Femur (tissue), 1 donor: ENCODE results near the gene KIRREL3.

ENCODE experiments used
- DNase-seq: peaks from one replicate; pipeline ENCODE4 v3.0.0-alpha.2; 2017

KIRREL3 gene

DNA sequence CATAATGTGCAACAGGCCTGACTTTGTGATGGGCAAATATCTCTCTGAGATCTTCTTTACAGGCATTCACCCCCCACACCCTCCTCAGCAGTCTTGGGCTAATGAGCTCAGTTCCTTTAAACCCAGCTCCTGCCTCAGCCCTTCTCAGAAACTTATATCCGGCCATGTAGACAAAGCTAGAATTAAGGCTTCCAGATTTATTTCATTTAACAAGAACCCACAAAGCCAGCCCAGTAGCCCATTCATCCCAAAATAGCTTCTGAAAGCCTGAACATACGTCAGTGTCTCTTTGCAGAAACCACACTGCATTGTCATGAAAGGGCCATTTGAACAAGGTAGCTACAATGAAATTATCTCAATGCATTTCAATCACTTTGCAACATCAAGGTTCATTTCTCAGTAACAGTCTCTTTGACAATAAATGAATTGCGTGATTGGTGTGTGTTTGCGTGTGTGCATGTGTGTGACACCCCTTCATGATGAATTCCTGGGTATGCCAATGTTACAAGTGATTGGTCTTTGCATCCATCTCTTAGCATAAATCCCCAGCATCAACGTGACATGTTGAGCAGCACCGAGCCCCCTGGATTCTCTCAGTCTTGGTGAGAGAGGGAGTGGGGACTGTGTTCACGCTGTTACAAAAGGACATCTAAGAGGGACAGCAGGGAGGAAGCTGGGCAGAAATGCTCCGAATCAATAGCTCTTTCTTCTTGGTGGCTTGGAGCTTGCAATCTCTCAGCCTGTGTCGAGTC is 299.6 kb downstream of the KIRREL3 start:
- no peak for DNase-seq

DNA sequence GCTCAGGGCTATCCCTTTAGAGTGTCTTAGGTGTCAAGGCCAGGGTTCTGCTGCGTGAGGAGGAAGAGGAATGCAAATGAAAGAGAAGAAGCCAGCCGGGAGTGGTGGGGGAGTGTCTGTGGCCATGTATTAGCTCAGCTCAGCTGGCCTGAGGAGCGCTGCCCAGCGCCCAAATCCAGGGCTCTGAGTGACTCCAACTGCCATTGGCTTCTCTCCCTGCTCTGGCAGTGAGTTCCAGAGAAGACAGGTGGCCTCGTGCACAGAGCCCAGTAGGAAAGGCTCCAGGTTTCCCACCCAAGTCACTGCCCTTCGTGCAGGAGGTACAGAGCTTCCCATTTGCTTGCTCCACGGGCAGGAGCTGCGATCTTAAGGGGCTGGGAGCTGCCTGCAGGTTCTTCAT is 302.0 kb downstream of the KIRREL3 start:
- DNase-seq = no peak

- no peak for DNase-seq
Measured at GRCh38 chr11:126697936-126698335, 302.6 kb downstream of the KIRREL3 start.

GRCh38 chr11:126696982-126697381 is 303.6 kb downstream of the KIRREL3 start:
- DNase-seq = no peak

GRCh38 chr11:126695293-126695692 is 305.3 kb downstream of the KIRREL3 start:
- no peak for DNase-seq

DNA sequence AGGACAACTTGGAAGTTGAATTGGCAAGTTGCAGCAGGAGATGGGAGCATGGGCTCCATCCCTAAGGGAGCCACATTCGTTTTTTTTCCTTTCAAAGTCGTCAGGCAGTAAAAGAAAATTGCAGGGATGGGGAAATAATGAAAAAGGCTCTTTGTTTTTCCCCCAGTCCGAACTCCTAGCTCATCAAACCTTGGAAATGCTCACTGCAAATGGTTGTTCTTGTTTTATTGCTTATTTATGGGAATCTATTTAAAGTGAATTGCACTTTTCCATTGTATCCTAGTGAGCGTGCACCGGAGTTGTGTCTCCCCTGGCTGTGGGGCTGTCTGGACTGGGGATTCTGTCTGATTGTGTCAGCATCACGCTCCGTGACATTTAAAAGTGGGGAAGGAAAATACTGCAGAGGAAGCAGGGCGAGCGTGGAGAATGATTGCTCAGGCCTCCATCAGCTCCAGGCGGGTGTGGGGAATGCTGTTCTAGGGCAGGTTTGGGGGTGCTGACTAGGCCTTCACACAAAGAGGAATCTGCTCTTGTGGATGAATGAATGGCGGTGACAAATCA is 306.4 kb downstream of the KIRREL3 start:
- DNase-seq = no peak

- no peak for DNase-seq
Measured at GRCh38 chr11:126687477-126687876, 313.1 kb downstream of the KIRREL3 start.

DNA sequence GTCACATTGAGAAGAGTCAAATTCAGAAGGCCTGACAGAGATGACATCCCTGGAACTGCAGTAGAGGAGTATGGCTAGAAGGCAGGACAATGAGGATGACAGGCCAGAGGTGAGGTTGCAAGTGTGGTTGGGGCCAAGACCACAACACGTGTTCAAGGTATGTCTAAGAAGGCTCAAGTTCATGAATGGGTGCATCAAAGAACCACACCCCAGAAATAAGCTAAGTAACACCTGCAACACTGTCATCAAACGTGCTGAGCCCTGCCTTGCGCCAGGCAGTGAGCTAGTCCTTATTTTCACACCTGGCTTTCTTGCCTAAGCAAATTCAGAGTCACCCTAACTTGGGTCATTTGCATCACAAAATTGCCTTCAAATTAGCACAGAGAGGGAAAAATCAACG is 313.6 kb downstream of the KIRREL3 start:
- DNase-seq = no peak

- no peak for DNase-seq
Measured at GRCh38 chr11:126683766-126684728, 316.5 kb downstream of the KIRREL3 start.

GRCh38 chr11:126682590-126682989 is 318.0 kb downstream of the KIRREL3 start:
- DNase-seq = no peak

GRCh38 chr11:126680700-126681099 is 319.9 kb downstream of the KIRREL3 start:
- DNase-seq = no peak

DNA sequence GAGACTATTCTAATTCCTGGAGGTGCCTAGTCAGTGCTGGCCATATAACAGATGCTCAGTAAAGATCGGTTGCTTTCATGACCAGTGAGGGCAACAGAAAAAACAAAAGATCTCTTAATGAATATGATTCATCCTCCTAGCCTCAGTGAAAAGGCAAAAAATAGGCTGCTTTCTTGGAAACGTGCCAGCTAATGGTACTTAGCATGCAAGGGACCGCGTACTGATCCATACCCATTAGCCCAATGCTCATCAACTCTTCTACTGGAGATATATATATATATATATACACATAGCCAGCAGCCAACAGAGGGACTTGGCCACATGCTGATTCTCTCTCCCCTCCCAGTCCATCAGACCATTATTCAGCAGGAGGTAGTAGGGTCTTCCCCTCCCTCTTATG is 320.4 kb downstream of the KIRREL3 start:
- no peak for DNase-seq

DNA sequence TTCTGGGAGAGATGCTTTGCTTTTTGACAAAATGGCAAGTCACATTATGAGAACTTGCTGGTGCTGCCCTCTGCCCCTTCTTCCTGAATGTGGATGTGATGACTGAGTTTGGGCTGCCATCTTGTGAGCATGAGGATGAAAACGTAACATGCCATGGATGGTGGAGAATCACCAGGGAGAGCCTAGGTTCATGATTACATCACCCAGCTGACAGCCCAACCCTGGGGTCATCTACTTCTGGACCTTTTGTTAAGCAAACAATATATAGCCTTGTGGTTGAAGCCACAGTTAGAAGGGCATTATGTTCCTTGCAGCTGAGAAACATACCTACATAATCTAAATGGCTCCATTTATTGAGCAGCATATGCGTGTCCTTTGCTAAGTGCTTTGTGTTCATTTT is 321.5 kb downstream of the KIRREL3 start:
- DNase-seq = no peak

DNA sequence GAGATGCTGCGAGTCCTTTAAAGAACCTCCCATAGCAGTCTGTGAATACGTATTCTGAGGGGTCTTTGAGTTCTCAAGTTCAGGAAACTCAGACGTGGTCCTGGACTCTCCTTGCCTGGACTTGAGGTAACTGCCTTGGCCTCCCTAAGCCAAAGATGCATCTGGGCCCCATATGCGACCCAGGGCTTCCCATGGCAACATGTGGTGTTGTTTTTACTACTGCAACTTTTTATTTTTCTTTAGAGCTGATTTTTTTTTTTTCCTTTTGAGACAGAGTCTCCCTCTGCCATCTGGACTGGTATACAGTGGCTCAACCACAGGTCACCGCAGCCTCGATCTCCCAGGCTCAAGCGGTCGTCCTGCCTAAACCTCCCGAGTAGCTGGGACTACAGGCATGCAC is 324.0 kb downstream of the KIRREL3 start:
- DNase-seq = no peak

DNA sequence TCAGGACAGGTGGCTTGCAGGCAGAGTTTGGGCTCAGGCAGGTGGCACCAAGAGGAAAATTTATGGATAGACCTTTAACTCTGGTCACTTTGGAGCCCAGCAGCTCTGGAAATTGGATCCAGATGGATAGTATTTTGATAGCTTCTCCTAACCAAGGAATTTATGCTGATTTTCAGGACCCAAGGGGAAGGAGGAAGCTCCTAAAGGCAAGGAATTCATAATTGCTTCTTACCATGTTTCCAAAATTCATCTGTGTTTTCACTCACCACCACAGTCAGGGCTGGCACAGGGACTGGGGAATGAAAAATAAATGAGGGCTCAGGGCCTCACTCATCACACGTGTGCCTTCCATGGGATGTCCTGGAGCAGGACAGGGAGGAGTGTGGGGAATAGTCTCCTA is 327.3 kb downstream of the KIRREL3 start:
- DNase-seq = no peak

- no peak for DNase-seq
Measured at GRCh38 chr11:126669416-126669815, 331.2 kb downstream of the KIRREL3 start.

- DNase-seq = no peak
Measured at GRCh38 chr11:126664643-126665042, 335.9 kb downstream of the KIRREL3 start.

DNA sequence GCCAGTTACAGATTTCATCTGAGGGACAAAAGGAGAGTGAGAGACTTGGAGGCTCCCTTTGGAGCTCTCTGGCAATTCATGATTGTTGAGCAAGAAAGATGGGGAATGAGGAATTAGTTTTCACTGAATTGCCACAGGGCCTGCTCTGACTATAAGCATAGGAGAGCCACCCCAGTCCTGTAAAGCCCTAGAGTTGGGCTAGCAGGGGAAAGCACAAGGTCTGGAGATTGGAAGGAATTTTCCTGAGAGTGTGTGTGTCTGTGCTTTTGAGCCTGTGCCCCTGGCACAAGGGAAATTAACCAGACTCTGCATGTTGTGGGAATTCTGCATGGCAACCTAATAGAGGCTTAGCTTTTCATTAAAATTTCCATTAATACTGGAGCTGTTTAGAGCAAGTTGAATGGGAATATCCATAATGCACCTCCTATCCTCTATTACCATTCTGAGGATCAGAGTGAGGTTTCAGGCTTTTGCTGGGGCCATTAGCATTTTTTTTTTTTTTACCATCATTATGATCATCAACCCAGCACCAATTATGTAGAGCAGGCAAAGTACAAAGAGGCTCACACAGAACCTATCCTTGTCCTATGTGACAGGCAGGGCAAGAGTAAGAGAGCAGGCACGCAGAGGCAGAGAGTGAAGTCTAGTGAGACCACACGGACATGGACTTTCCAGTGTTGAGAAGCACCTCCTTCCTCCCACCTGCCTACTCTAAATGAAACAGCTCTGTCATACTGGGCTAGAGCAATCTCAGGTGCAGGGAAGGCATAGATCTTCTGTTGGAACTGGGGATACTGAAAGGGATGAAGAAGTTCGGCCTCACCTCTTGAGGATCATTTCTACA is 336.6 kb downstream of the KIRREL3 start:
- DNase-seq = no peak

DNA sequence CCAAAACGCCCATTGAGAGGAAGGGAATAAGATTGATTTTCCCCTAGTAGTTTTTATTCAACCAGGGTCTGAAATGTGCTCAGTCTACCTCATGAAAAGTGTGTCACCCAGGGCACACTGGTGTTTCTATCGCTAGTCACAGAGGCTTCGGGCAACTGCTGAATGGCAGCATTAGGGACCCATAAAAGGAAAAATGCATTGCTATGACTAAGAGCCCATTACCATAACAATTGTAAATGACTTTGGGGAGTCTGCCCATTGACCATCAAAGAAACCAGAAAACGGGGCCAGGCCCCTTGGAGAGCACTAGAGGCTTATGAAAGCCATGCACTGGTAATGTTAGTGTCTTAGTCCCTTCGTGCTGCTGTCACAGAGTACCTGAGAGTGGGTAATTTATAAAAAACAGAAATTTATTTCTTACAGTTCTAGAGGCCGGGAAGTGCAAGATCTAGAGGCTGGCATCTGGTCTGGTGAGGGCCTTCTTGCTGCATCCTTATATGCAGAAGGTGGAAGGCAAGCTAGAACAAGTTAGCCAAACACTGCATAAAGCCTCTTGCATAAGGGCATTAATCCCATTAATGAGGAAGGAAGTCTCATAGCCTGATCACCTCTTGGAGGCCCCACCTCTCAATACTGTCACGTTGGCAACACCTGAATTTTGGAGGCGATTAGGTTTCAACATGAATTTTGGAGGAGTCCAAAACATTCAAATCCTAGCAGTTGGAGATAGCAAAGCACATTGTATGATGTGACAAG is 338.4 kb downstream of the KIRREL3 start:
- no peak for DNase-seq

GRCh38 chr11:126660761-126661425 is 339.7 kb downstream of the KIRREL3 start:
- DNase-seq = peak; percentile 44

GRCh38 chr11:126660321-126660720 is 340.2 kb downstream of the KIRREL3 start:
- peak; percentile 25 for DNase-seq
